HEK293 (cell line): Measurements from ENCODE around the gene TMEM233.

Experiments used
- CTCF ChIA-PET: fragments of 350-600 bp; formaldehyde crosslinking; extraction: SDS; loops from one replicate; lab custom pipeline; 2021; ENCODE audit warnings: antibody characterized with exemption; lab: Yijun Ruan, JAX
- POLR2A ChIA-PET: fragments of 300-600 bp; formaldehyde crosslinking; extraction: SDS; loops from one replicate; lab custom pipeline; 2020; ENCODE audit warnings: antibody characterized with exemption, inconsistent platforms; lab: Yijun Ruan, JAX
- H3K27ac ChIP-seq: fragments of 200-500 bp; sonication (Bioruptor generic); 2 replicates; pipeline ENCODE4 v1.5.1; 2014; ENCODE audit warnings: low read depth, low read length, control low read depth, inconsistent platforms; ENCODE audit errors: extremely low read depth
- H3K36me3 ChIP-seq, 2 experiments: fragments of 200-500 bp in 1 of 2; sonication (Bioruptor generic) in 1 of 2; 1 replicate in 1 of 2; 2 replicates in 1 of 2; pipeline ENCODE4 v1.5.1; 2014 to 2017; ENCODE audit warnings: inconsistent platforms in 2 of 2, low read length in 2 of 2; ENCODE audit not compliant: control insufficient read depth in 2 of 2, insufficient read depth in 1 of 2
- H3K4me1 ChIP-seq: fragments of 200-500 bp; sonication (Bioruptor generic); 2 replicates; pipeline ENCODE4 v1.5.1; 2014; ENCODE audit warnings: mild to moderate bottlenecking, low read length, inconsistent platforms; ENCODE audit not compliant: control insufficient read depth, insufficient read depth
- H3K4me3 ChIP-seq: 2 replicates; pipeline ENCODE4 v1.5.1; 2011; ENCODE audit warnings: low read depth, mild to moderate bottlenecking, control low read depth, low read length, moderate library complexity
- H3K9me3 ChIP-seq: fragments of 200-500 bp; sonication (Bioruptor generic); 2 replicates; pipeline ENCODE4 v1.5.1; 2014; ENCODE audit warnings: low read depth, low read length, inconsistent platforms; ENCODE audit not compliant: control insufficient read depth, insufficient read depth
- AEBP2 ChIP-seq: fragments of 450-650 bp; formaldehyde crosslinking; IDR thresholded peaks from 2 replicates; pipeline ENCODE4 v1.5.1; 2016; ENCODE audit warnings: missing biosample characterization, missing genetic modification characterization, borderline replicate concordance
- EGR2 ChIP-seq: fragments of 450-650 bp; formaldehyde crosslinking; IDR thresholded peaks from 2 replicates; pipeline ENCODE4 v1.5.1; 2016; ENCODE audit warnings: low read depth, missing biosample characterization, missing genetic modification characterization
- FEZF1 ChIP-seq: fragments of 450-650 bp; formaldehyde crosslinking; IDR thresholded peaks from 2 replicates; pipeline ENCODE4 v1.5.1; 2016; ENCODE audit warnings: missing biosample characterization, missing genetic modification characterization
- KLF1 ChIP-seq: fragments of 450-650 bp; formaldehyde crosslinking; IDR thresholded peaks from 2 replicates; pipeline ENCODE4 v1.5.1; 2016; ENCODE audit warnings: missing biosample characterization, missing genetic modification characterization
- OVOL3 ChIP-seq: fragments of 450-650 bp; formaldehyde crosslinking; IDR thresholded peaks from 2 replicates; pipeline ENCODE4 v1.5.1; 2016; ENCODE audit warnings: missing biosample characterization, missing genetic modification characterization
- PBX3 ChIP-seq: sonication (generic); formaldehyde crosslinking; IDR thresholded peaks from 2 replicates; pipeline ENCODE4 v1.8.1; 2022; ENCODE audit warnings: mild to moderate bottlenecking, moderate library complexity, missing genetic modification reagents
- REPIN1 ChIP-seq: fragments of 450-650 bp; formaldehyde crosslinking; IDR thresholded peaks from 2 replicates; pipeline ENCODE4 v1.5.1; 2017; ENCODE audit warnings: missing biosample characterization, missing genetic modification characterization, low read depth
- SP3 ChIP-seq: fragments of 450-650 bp; formaldehyde crosslinking; IDR thresholded peaks from 2 replicates; pipeline ENCODE4 v1.5.1; 2016; ENCODE audit warnings: missing biosample characterization, missing genetic modification characterization
- YY1 ChIP-seq: fragments of 450-650 bp; formaldehyde crosslinking; IDR thresholded peaks from 2 replicates; pipeline ENCODE4 v1.5.1; 2018; ENCODE audit warnings: missing biosample characterization, missing genetic modification characterization
- ZBTB10 ChIP-seq: fragments of 450-650 bp; formaldehyde crosslinking; IDR thresholded peaks from 2 replicates; pipeline ENCODE4 v1.5.1; 2016; ENCODE audit warnings: missing biosample characterization, missing genetic modification characterization
- ZFHX2 ChIP-seq: fragments of 450-650 bp; formaldehyde crosslinking; conservative IDR thresholded peaks from 2 replicates; pipeline ENCODE4 v1.5.1; 2016; ENCODE audit warnings: missing biosample characterization, missing genetic modification characterization
- ZIC2 ChIP-seq: fragments of 450-650 bp; formaldehyde crosslinking; IDR thresholded peaks from 2 replicates; pipeline ENCODE4 v1.5.1; 2016; ENCODE audit warnings: missing biosample characterization, missing genetic modification characterization
- ZNF10 ChIP-seq: fragments of 450-650 bp; formaldehyde crosslinking; IDR thresholded peaks from 2 replicates; pipeline ENCODE4 v1.5.1; 2017; ENCODE audit warnings: missing biosample characterization, missing genetic modification characterization
- ZNF146 ChIP-seq: fragments of 450-650 bp; formaldehyde crosslinking; IDR thresholded peaks from 2 replicates; pipeline ENCODE4 v1.5.1; 2016; ENCODE audit warnings: missing biosample characterization, missing genetic modification characterization
- ZNF157 ChIP-seq: fragments of 450-650 bp; formaldehyde crosslinking; IDR thresholded peaks from 2 replicates; pipeline ENCODE4 v1.5.1; 2016; ENCODE audit warnings: missing biosample characterization, missing genetic modification characterization
- ZNF19 ChIP-seq: fragments of 450-650 bp; formaldehyde crosslinking; IDR thresholded peaks from 2 replicates; pipeline ENCODE4; 2016; ENCODE audit warnings: missing biosample characterization, missing genetic modification characterization, low read depth
- ZNF274 ChIP-seq, 2 experiments: fragments of 200-500 bp in 1 of 2; fragments of 450-650 bp in 1 of 2; sonication (Bioruptor generic) in 1 of 2; formaldehyde crosslinking in 1 of 2; IDR thresholded peaks; 2 replicates each; pipeline versions ENCODE4 v1.5.1 to v1.6.1; 2014 to 2016; ENCODE audit warnings: borderline replicate concordance in 1 of 2, inconsistent platforms in 1 of 2, low read length in 1 of 2, missing biosample characterization in 1 of 2, missing genetic modification characterization in 1 of 2
- ZNF302 ChIP-seq: fragments of 450-650 bp; formaldehyde crosslinking; IDR thresholded peaks from 2 replicates; pipeline ENCODE4 v1.5.1; 2016; ENCODE audit warnings: missing biosample characterization, missing genetic modification characterization, low read depth
- ZNF529 ChIP-seq: fragments of 450-650 bp; formaldehyde crosslinking; IDR thresholded peaks from 2 replicates; pipeline ENCODE4 v1.5.1; 2017; ENCODE audit warnings: missing genetic modification characterization, missing biosample characterization; ENCODE audit not compliant: insufficient replicate concordance
- ZNF530 ChIP-seq: fragments of 450-650 bp; formaldehyde crosslinking; IDR thresholded peaks from 2 replicates; pipeline ENCODE4 v1.5.1; 2016; ENCODE audit warnings: low read depth, missing biosample characterization, missing genetic modification characterization
- ZNF549 ChIP-seq: fragments of 450-650 bp; IDR thresholded peaks from 2 replicates; pipeline ENCODE4 v1.5.1; 2018; ENCODE audit warnings: missing biosample characterization, missing genetic modification characterization, mild to moderate bottlenecking, inconsistent platforms, moderate library complexity
- ZNF639 ChIP-seq: fragments of 450-650 bp; formaldehyde crosslinking; IDR thresholded peaks from 2 replicates; pipeline ENCODE4 v1.5.1; 2016; ENCODE audit warnings: missing biosample characterization, missing genetic modification characterization
- TF ChIP-seq, protein P1 (sequence below): IDR thresholded peaks from 2 replicates; pipeline ENCODE4 v1.6.1; 2011; ENCODE audit warnings: mild to moderate bottlenecking, low read depth, low read length, borderline replicate concordance

TMEM233 gene

DNA sequence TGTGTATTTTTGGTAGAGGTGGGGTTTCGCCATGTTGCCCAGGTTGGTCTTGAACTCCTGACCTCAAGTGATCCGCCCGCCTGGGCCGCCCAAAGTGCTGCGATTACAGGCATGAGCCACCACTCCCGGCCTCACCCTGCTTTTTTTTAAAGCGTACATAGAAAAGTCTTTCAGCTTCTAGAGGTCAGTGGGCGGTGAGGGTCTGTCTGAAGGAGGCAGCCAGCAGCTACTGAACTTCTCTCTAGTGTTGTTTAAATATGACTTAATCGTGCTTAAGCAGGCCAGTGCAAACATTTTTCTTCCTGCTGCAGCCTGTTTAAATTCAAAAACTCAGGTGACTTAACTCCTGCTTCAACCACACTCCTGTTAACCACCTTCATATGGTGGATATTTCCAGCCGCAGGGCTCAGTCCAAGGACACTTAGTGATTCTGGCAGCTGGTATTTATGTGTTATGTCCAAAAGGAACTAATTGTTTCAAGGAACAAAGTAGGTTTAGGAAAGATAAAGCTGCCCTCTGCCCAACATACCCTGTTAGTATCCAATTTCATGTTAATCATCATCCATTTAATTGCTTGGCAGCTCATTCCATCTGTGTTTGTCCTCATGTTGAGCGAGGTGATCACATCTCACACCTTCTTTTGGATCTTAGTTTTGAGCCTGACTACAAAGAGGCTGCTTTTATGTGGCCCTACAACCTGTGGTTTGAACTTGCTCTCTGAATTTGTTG, 76.3 kb downstream of the TMEM233 start:
- ChIA-PET POLR2A (interaction anchor here (0.6 kb wide), 1 partner anchor 383 kb away, joined by 4 read pairs; no protein-coding TSS in a partner anchor), CTCF (interaction anchor here (0.6 kb wide), 1 partner anchor 260 kb away, joined by 3 read pairs; no protein-coding TSS in a partner anchor)
- Histone ChIP-seq H3K4me1 (no peaks in the 10 kb centered on the region), H3K4me3 (no peak overlapping the region), H3K36me3 (peaks cover 27 to 53% of the 10 kb centered on the region in 2 experiments), H3K9me3 (no peaks in the 10 kb centered on the region), H3K27ac (no peak overlapping the region)
- TF ChIP-seq KLF1 (tag by site-specific recombination) (peak; percentile 67), EGR2 (tag by site-specific recombination) (0 out of 2 replicates have a peak, but pooled peaks have one; percentile 8), ZFHX2 (peak; percentile 19; the same call in 1 of the 2 replicates), ZNF549 (tag by site-specific recombination) (no peak), ZBTB10 (tag by site-specific recombination) (no peak)
- TF ChIP-seq, all 188 proteins: peak for 3

DNA sequence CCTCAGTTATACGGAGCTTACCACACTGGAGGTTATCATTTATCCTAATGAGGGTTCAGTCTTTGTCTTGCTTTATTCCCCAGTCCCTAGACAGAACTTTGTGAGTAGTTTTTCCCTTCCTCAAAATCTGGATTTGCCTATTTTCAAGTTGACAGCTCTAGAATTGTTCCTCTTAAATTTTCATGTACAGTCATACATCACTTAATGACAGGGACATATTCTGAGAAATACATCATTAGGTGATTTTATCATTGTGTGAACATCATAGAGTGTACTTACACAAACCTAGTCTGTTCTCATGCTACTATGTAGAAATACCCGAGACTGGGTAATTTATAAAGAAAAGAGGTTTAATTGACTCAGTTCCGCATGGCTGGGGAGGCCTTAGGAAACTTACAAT, 77.5 kb downstream of the TMEM233 start:
- no peaks in the 10 kb centered on the region for H3K4me1 ChIP-seq
- no peak overlapping the region for H3K4me3 ChIP-seq
- ChIA-PET POLR2A (no interaction called here), CTCF (interaction anchor here (0.6 kb wide), 1 partner anchor 12 kb away, joined by 3 read pairs; no protein-coding TSS in a partner anchor)
- H3K27ac ChIP-seq, result no peak overlapping the region
- peaks cover 28 to 65% of the 10 kb centered on the region in 2 experiments for H3K36me3 ChIP-seq
- no peak for TF ChIP-seq AEBP2 (tag by site-specific recombination)
- no peak for TF ChIP-seq YY1 (tag by site-specific recombination)
- TF ChIP-seq FEZF1, result no peak
- no peak for TF ChIP-seq ZNF302 (tag by site-specific recombination)
- TF ChIP-seq ZNF10 (tag by site-specific recombination), result no peak
- TF ChIP-seq ZNF274 (IDR thresholded peaks at IDR 0.05; ENCODE audit: low read length), result no peak
- no peak for TF ChIP-seq ZNF274 (tag by site-specific recombination; IDR thresholded peaks at IDR 0.05; ENCODE audit: borderline replicate concordance)
- no peak for TF ChIP-seq ZNF530 (tag by site-specific recombination)
- TF ChIP-seq ZNF19 (tag by site-specific recombination), result no peak
- TF ChIP-seq ZNF157 (tag by site-specific recombination), result no peak
- TF ChIP-seq PBX3, result no peak
- TF ChIP-seq ZNF146 (tag by site-specific recombination), result no peak
- no peak for TF ChIP-seq ZNF639 (tag by site-specific recombination)
- no peak for TF ChIP-seq OVOL3 (tag by site-specific recombination)
- TF ChIP-seq REPIN1 (tag by site-specific recombination), result no peak
- no peak for TF ChIP-seq SP3 (tag by site-specific recombination)
- TF ChIP-seq ZIC2 (tag by site-specific recombination), result no peak
- TF ChIP-seq, protein P1, sequence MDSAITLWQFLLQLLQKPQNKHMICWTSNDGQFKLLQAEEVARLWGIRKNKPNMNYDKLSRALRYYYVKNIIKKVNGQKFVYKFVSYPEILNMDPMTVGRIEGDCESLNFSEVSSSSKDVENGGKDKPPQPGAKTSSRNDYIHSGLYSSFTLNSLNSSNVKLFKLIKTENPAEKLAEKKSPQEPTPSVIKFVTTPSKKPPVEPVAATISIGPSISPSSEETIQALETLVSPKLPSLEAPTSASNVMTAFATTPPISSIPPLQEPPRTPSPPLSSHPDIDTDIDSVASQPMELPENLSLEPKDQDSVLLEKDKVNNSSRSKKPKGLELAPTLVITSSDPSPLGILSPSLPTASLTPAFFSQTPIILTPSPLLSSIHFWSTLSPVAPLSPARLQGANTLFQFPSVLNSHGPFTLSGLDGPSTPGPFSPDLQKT, result no peak
- no peak for TF ChIP-seq ZNF529 (tag by site-specific recombination)
- H3K9me3 ChIP-seq, result no peaks in the 10 kb centered on the region
